ENCODE measurements around the gene CD86.

DNA sequence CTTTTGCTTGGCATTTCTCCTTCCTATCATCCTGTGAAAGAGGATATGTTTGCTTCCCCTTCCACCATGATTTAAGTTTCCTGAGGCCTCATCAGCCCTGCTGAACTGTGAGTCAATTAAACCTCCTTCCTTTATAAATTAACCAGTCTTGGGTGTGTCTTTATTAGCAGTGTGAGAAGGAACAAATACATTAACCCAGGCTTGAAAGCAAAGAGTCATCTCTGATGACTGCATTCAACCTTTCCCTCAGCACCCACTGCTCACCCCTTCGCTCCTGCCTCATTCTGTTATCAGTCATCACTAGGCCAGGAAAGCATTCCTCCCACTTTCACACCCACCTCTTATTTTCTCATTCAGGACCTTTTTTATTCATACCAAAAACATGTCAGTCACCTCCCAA lies 68.7 kb downstream of the CD86 start:
- TF ChIP-seq EP300 (IDR thresholded peaks at IDR 0.05; ENCODE audit: borderline replicate concordance in 1 of 2, low read depth in 2 of 2, low read length in 2 of 2) (no peak), POLR2A (IDR thresholded peaks at IDR 0.05; ENCODE audit: control extremely low read depth in 1 of 2, low read depth in 2 of 2, low read length in 2 of 2) (no peak), PHF8 (conservative IDR thresholded peaks at IDR 0.05; ENCODE audit: low read depth, low read length) (no peak), SP2 (IDR thresholded peaks at IDR 0.05; ENCODE audit: low read length) (no peak), EZH2 (IDR thresholded peaks at IDR 0.05; ENCODE audit: low read depth, low read length, severe bottlenecking) (no peak), JUND (IDR thresholded peaks at IDR 0.05; ENCODE audit: low read length) (no peak), USF2 (IDR thresholded peaks at IDR 0.05; ENCODE audit: low read length) (no peak), KDM5A (IDR thresholded peaks at IDR 0.05; ENCODE audit: low read length) (no peak), TAF1 (IDR thresholded peaks at IDR 0.05; ENCODE audit: low read depth, low read length) (no peak), POLR2AphosphoS5 (IDR thresholded peaks at IDR 0.05; ENCODE audit: low read depth, low read length) (no peak), SIRT6 (IDR thresholded peaks at IDR 0.05; ENCODE audit: low read length) (no peak)
- TF ChIP-seq, protein P1, sequence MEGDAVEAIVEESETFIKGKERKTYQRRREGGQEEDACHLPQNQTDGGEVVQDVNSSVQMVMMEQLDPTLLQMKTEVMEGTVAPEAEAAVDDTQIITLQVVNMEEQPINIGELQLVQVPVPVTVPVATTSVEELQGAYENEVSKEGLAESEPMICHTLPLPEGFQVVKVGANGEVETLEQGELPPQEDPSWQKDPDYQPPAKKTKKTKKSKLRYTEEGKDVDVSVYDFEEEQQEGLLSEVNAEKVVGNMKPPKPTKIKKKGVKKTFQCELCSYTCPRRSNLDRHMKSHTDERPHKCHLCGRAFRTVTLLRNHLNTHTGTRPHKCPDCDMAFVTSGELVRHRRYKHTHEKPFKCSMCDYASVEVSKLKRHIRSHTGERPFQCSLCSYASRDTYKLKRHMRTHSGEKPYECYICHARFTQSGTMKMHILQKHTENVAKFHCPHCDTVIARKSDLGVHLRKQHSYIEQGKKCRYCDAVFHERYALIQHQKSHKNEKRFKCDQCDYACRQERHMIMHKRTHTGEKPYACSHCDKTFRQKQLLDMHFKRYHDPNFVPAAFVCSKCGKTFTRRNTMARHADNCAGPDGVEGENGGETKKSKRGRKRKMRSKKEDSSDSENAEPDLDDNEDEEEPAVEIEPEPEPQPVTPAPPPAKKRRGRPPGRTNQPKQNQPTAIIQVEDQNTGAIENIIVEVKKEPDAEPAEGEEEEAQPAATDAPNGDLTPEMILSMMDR (IDR thresholded peaks at IDR 0.05; ENCODE audit: control extremely low read depth in 1 of 3, insufficient read depth in 1 of 3, low read depth in 1 of 3, low read length in 3 of 3): no peak
- TF ChIP-seq, protein P2, sequence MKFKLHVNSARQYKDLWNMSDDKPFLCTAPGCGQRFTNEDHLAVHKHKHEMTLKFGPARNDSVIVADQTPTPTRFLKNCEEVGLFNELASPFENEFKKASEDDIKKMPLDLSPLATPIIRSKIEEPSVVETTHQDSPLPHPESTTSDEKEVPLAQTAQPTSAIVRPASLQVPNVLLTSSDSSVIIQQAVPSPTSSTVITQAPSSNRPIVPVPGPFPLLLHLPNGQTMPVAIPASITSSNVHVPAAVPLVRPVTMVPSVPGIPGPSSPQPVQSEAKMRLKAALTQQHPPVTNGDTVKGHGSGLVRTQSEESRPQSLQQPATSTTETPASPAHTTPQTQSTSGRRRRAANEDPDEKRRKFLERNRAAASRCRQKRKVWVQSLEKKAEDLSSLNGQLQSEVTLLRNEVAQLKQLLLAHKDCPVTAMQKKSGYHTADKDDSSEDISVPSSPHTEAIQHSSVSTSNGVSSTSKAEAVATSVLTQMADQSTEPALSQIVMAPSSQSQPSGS (IDR thresholded peaks at IDR 0.05; ENCODE audit: low read length): no peak
